Upper lobe of left lung (tissue), 4 donors: Measurements from ENCODE around the gene ADRB2.

Experiments
- CTCF ChIP-seq, 6 experiments: fragments of 450-650 bp in 4 of 6; fragments of 200-600 bp in 2 of 6; sonication (generic) in 2 of 6; IDR thresholded peaks; one replicate each; pipeline ENCODE4 v1.5.1; 2016 to 2019; ENCODE audit warnings: antibody characterized with exemption in 6 of 6
- EP300 ChIP-seq, 4 donors: sonication (generic); formaldehyde crosslinking; IDR thresholded peaks; one replicate each; pipeline ENCODE4 v1.5.1; 2017; ENCODE audit warnings: antibody characterized with exemption in 4 of 4, control low read depth in 2 of 4
- POLR2A ChIP-seq, 4 donors: fragments of 450-650 bp; IDR thresholded peaks; one replicate each; pipeline ENCODE4 v1.5.1; 2016 to 2017; ENCODE audit warnings: antibody characterized with exemption in 4 of 4, mild to moderate bottlenecking in 2 of 4
- POLR2AphosphoS5 ChIP-seq, 2 donors: sonication (generic); formaldehyde crosslinking; IDR thresholded peaks; one replicate each; pipeline ENCODE4 v1.5.1; 2017; ENCODE audit warnings: antibody characterized with exemption in 2 of 2

GRCh38 chr5:148788636-148789035 lies 37.8 kb upstream of the ADRB2 start:
- TF ChIP-seq CTCF (IDR thresholded peaks at IDR 0.05) (no peak), POLR2AphosphoS5 (IDR thresholded peaks at IDR 0.05) (no peak), POLR2A (IDR thresholded peaks at IDR 0.05) (no peak), EP300 (IDR thresholded peaks at IDR 0.05) (no peak)
